DND-41 (cell line): Measurements from ENCODE around the gene GAD1.

Experiments used
- ATAC-seq: fragments of 200-7000 bp; cut with Tn5 transposase; 3 replicates; pipeline ENCODE4 v1.9.1; 2021; ENCODE audit warnings: low read depth; ENCODE audit not compliant: insufficient read depth
- DNase-seq: peaks from one replicate; pipeline ENCODE4 v3.0.0-alpha.2; 2020
- H2AFZ ChIP-seq: 2 replicates; pipeline ENCODE4 v1.6.0; 2012; ENCODE audit warnings: low read depth, low read length
- H3K27ac ChIP-seq: 2 replicates; pipeline ENCODE4 v1.5.1; 2012; ENCODE audit warnings: low read length, inconsistent platforms
- H3K27me3 ChIP-seq: fragments of 200-600 bp; sonication (generic); 2 replicates; pipeline ENCODE4 v1.6.0; 2012; ENCODE audit warnings: low read length, mild to moderate bottlenecking, inconsistent platforms; ENCODE audit not compliant: insufficient read depth, poor library complexity
- H3K36me3 ChIP-seq: 2 replicates; pipeline ENCODE4 v1.5.1; 2012; ENCODE audit warnings: low read length, inconsistent platforms; ENCODE audit not compliant: insufficient read depth
- H3K4me1 ChIP-seq: 2 replicates; pipeline ENCODE4 v1.5.1; 2012; ENCODE audit warnings: mild to moderate bottlenecking, low read length; ENCODE audit not compliant: insufficient read depth
- H3K4me2 ChIP-seq: 2 replicates; pipeline ENCODE4 v1.6.0; 2012; ENCODE audit warnings: mild to moderate bottlenecking, moderate library complexity, low read length, inconsistent platforms; ENCODE audit not compliant: insufficient read depth
- H3K4me3 ChIP-seq, 2 experiments: fragments of 200-600 bp in 1 of 2; shearing (Covaris generic) in 1 of 2; 2 replicates each; pipeline ENCODE4 v1.5.1; 2012 to 2016; ENCODE audit warnings: inconsistent platforms in 2 of 2, low read length in 2 of 2, mild to moderate bottlenecking in 2 of 2, low read depth in 1 of 2, moderate library complexity in 1 of 2
- H3K79me2 ChIP-seq: 2 replicates; pipeline ENCODE4 v1.6.0; 2012; ENCODE audit warnings: low read length, inconsistent platforms; ENCODE audit not compliant: insufficient read depth
- H3K9ac ChIP-seq: 2 replicates; pipeline ENCODE4 v1.6.0; 2012; ENCODE audit warnings: low read depth, mild to moderate bottlenecking, inconsistent platforms, low read length, moderate library complexity
- H3K9me3 ChIP-seq: 2 replicates; pipeline ENCODE4 v1.5.1; 2012; ENCODE audit warnings: low read length, moderate library complexity, mild to moderate bottlenecking, inconsistent platforms; ENCODE audit not compliant: insufficient read depth, severe bottlenecking
- H4K20me1 ChIP-seq: 2 replicates; pipeline ENCODE4 v1.6.0; 2012; ENCODE audit warnings: low read length; ENCODE audit not compliant: insufficient read depth
- EZH2 ChIP-seq: IDR thresholded peaks from 3 replicates; pipeline ENCODE4 v1.6.1; 2012; ENCODE audit warnings: borderline replicate concordance, low read depth, mild to moderate bottlenecking, moderate library complexity, low read length, inconsistent platforms; ENCODE audit not compliant: severe bottlenecking
- TF ChIP-seq, protein P1 (sequence below): IDR thresholded peaks from 2 replicates; pipeline ENCODE4 v1.5.1; 2012; ENCODE audit warnings: borderline replicate concordance, low read length, moderate library complexity, mild to moderate bottlenecking; ENCODE audit not compliant: poor library complexity, severe bottlenecking; ENCODE audit errors: extremely low read depth

The GAD1 gene

GRCh38 chr2:170828533-170828916 lies 11.8 kb downstream of the GAD1 start:
- no peak overlapping the region for H3K4me3 ChIP-seq
- H3K9ac ChIP-seq = no peak overlapping the region
- DNase-seq = no peak
- no peak for ATAC-seq
- H3K36me3 ChIP-seq = no peaks in the 10 kb centered on the region
- no peak overlapping the region for H3K27ac ChIP-seq
- no peak overlapping the region for H3K4me2 ChIP-seq
- no peaks in the 10 kb centered on the region for H3K9me3 ChIP-seq
- H4K20me1 ChIP-seq = no peaks in the 10 kb centered on the region; the same call in 1 of the 2 replicates
- H3K4me1 ChIP-seq = no peaks in the 10 kb centered on the region
- no peaks in the 10 kb centered on the region for H3K79me2 ChIP-seq
- H3K27me3 ChIP-seq = peaks cover 15% of the 10 kb centered on the region
- no peak overlapping the region for H2AFZ ChIP-seq
- TF ChIP-seq EZH2 = no peak
- TF ChIP-seq, protein P1, sequence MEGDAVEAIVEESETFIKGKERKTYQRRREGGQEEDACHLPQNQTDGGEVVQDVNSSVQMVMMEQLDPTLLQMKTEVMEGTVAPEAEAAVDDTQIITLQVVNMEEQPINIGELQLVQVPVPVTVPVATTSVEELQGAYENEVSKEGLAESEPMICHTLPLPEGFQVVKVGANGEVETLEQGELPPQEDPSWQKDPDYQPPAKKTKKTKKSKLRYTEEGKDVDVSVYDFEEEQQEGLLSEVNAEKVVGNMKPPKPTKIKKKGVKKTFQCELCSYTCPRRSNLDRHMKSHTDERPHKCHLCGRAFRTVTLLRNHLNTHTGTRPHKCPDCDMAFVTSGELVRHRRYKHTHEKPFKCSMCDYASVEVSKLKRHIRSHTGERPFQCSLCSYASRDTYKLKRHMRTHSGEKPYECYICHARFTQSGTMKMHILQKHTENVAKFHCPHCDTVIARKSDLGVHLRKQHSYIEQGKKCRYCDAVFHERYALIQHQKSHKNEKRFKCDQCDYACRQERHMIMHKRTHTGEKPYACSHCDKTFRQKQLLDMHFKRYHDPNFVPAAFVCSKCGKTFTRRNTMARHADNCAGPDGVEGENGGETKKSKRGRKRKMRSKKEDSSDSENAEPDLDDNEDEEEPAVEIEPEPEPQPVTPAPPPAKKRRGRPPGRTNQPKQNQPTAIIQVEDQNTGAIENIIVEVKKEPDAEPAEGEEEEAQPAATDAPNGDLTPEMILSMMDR = no peak

DNA sequence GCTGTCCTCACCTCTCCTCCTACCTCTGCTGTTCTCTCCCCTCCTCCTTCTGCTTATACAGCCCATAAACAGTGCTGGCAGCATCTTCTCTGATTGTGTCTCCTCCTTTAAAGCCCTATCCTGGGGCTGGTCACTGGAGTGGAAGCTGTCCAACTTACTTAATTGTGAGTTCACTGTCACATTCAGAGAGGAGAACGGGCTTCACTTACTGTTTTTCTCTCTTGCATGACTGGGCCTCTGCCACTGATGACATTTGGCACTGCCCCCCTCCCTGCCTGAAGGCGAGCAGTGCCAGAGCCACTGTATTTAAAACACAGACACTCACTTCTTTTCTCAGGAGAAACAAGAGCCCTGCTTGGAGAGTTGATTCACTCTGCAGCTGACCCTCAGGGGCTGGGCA lies 12.3 kb downstream of the GAD1 start:
- Histone ChIP-seq H3K27me3 (peaks cover 16% of the 10 kb centered on the region), H3K4me1 (no peaks in the 10 kb centered on the region), H3K4me3 (no peak overlapping the region), H3K79me2 (no peaks in the 10 kb centered on the region), H2AFZ (no peak overlapping the region), H3K27ac (no peak overlapping the region), H3K4me2 (no peak overlapping the region), H3K9me3 (no peaks in the 10 kb centered on the region), H4K20me1 (no peaks in the 10 kb centered on the region; the same call in 1 of the 2 replicates), H3K9ac (no peak overlapping the region), H3K36me3 (no peaks in the 10 kb centered on the region)
- no peak for DNase-seq
- TF ChIP-seq, protein P1 = no peak
- ATAC-seq = no peak

GRCh38 chr2:170830166-170830565 lies 13.5 kb downstream of the GAD1 start:
- H3K9me3 ChIP-seq = no peaks in the 10 kb centered on the region
- no peaks in the 10 kb centered on the region; the same call in 1 of the 2 replicates for H4K20me1 ChIP-seq
- TF ChIP-seq EZH2 = no peak
- TF ChIP-seq, protein P1 = no peak
- no peak overlapping the region for H3K9ac ChIP-seq
- H2AFZ ChIP-seq = no peak overlapping the region
- no peak overlapping the region for H3K4me2 ChIP-seq
- H3K4me3 ChIP-seq = no peak overlapping the region
- ATAC-seq = no peak
- no peak for DNase-seq
- peaks cover 18% of the 10 kb centered on the region for H3K27me3 ChIP-seq
- no peaks in the 10 kb centered on the region for H3K4me1 ChIP-seq
- no peaks in the 10 kb centered on the region for H3K79me2 ChIP-seq
- H3K27ac ChIP-seq = no peak overlapping the region
- H3K36me3 ChIP-seq = no peaks in the 10 kb centered on the region

- DNase-seq (no peak), ATAC-seq (no peak)
- peaks cover 21% of the 10 kb centered on the region for H3K27me3 ChIP-seq
- no peaks in the 10 kb centered on the region for H3K9me3 ChIP-seq
- no peak overlapping the region for H3K4me2 ChIP-seq
- no peak overlapping the region for H2AFZ ChIP-seq
- no peaks in the 10 kb centered on the region for H3K79me2 ChIP-seq
- no peak overlapping the region for H3K27ac ChIP-seq
- H3K36me3 ChIP-seq = no peaks in the 10 kb centered on the region
- H3K4me1 ChIP-seq = no peaks in the 10 kb centered on the region
- H4K20me1 ChIP-seq = no peaks in the 10 kb centered on the region; the same call in 1 of the 2 replicates
- no peak overlapping the region for H3K4me3 ChIP-seq
- TF ChIP-seq, protein P1 = no peak
- TF ChIP-seq EZH2 = no peak
- no peak overlapping the region for H3K9ac ChIP-seq
Observed at GRCh38 chr2:170831115-170831514, 14.4 kb downstream of the GAD1 start.
